Large intestine (tissue), 3 donors: ENCODE measurements around the gene ERG28. TPM values are rescaled to one million over a fixed set of nuclear protein-coding genes. Genes with fewer than 3 reads are reported as not detected.
A peak's percentile ranks its signal among the peaks of the same experiment; 100 is the strongest.

Experiments
- DNase-seq, 2 donors: peaks; one replicate each; pipeline versions ENCODE4 v3.0.0 to v3.0.0-alpha.2; 2013
- H3K27ac ChIP-seq: one replicate; pipeline ENCODE4 v1.5.1; 2013; ENCODE audit warnings: low read length
- H3K27me3 ChIP-seq: 2 replicates; pipeline ENCODE4 v1.6.1; 2013; ENCODE audit warnings: low read length; ENCODE audit not compliant: control insufficient read depth, insufficient read depth
- H3K36me3 ChIP-seq: 2 replicates; pipeline ENCODE4 v1.6.1; 2013; ENCODE audit warnings: low read length; ENCODE audit not compliant: control insufficient read depth, insufficient read depth
- H3K4me1 ChIP-seq: one replicate; pipeline ENCODE4 v1.6.1; 2013; ENCODE audit warnings: low read length; ENCODE audit not compliant: control insufficient read depth, insufficient read depth
- H3K4me3 ChIP-seq: one replicate; pipeline ENCODE4 v1.5.1; 2013; ENCODE audit warnings: low read length
- H3K9me3 ChIP-seq: one replicate; pipeline ENCODE4 v1.6.1; 2013; ENCODE audit warnings: mild to moderate bottlenecking, low read depth, low read length, moderate library complexity; ENCODE audit not compliant: control insufficient read depth
- WGBS: methylation state at CpG from one replicate; pipeline ENCODE4 v1.1.5; 2013; ENCODE audit warnings: low lambda C conversion rate; ENCODE audit not compliant: insufficient coverage; 5-methylcytosine and 5-hydroxymethylcytosine counted together
- polyA plus RNA-seq: library from polyadenylated mRNA; unstranded; fragments of 120-200 nt; gene quantifications from one replicate; pipeline ENCODE4 v1.2.1, GENCODE V29; 2013

ERG28 gene
- polyA plus RNA-seq, 1 donor: 21.3 TPM

- no peak overlapping the region for H3K27ac ChIP-seq
- H3K36me3 ChIP-seq: peaks cover 28% of the 10 kb centered on the region
- no peak overlapping the region for H3K4me3 ChIP-seq
- H3K27me3 ChIP-seq: no peaks in the 10 kb centered on the region
- DNase-seq: peak in 1 of 2 donors; percentile 33
- peaks cover 15% of the 10 kb centered on the region for H3K4me1 ChIP-seq
- no CpG with 5 or more reads among the region's 9 CpGs for WGBS
- H3K9me3 ChIP-seq: no peaks in the 10 kb centered on the region
Observed at GRCh38 chr14:75648066-75648838, 12.4 kb downstream of the ERG28 start.

- Histone ChIP-seq H3K27ac (no peak overlapping the region), H3K27me3 (no peaks in the 10 kb centered on the region), H3K4me3 (no peak overlapping the region), H3K36me3 (peaks cover 25% of the 10 kb centered on the region), H3K9me3 (no peaks in the 10 kb centered on the region), H3K4me1 (peaks cover 15% of the 10 kb centered on the region)
- WGBS: 60% methylated on average over 2 of the region's 3 CpGs
- DNase-seq: no peak
Observed at GRCh38 chr14:75647640-75648039, 13.0 kb downstream of the ERG28 start.

- 100% methylated on average over 1 of the region's 6 CpGs for WGBS
- Histone ChIP-seq H3K9me3 (no peaks in the 10 kb centered on the region), H3K36me3 (peaks cover 24% of the 10 kb centered on the region), H3K27ac (no peak overlapping the region), H3K27me3 (no peaks in the 10 kb centered on the region), H3K4me1 (peaks cover 15% of the 10 kb centered on the region), H3K4me3 (no peak overlapping the region)
- DNase-seq: no peak
Observed at GRCh38 chr14:75646762-75647161, 13.9 kb downstream of the ERG28 start.

- Histone ChIP-seq H3K4me3 (no peak overlapping the region), H3K36me3 (peaks cover 11% of the 10 kb centered on the region)
Observed at GRCh38 chr14:75645056-75645455, 15.6 kb downstream of the ERG28 start.

GRCh38 chr14:75643985-75644384, 16.7 kb downstream of the ERG28 start:
- Histone ChIP-seq H3K4me1 (no peaks in the 10 kb centered on the region), H3K9me3 (no peaks in the 10 kb centered on the region), H3K4me3 (no peak overlapping the region), H3K36me3 (peaks cover 7% of the 10 kb centered on the region), H3K27ac (no peak overlapping the region), H3K27me3 (no peaks in the 10 kb centered on the region)
- DNase-seq: no peak
- WGBS: 58% methylated on average over 3 of the region's 4 CpGs

More at GRCh38 chr14:75645056-75645455, 15.6 kb downstream of the ERG28 start:
- Histone ChIP-seq H3K27ac (no peak overlapping the region), H3K9me3 (no peaks in the 10 kb centered on the region), H3K27me3 (no peaks in the 10 kb centered on the region), H3K4me1 (peaks cover 4% of the 10 kb centered on the region)
- no peak for DNase-seq

GRCh38 chr14:75640876-75641275, 19.8 kb downstream of the ERG28 start:
- WGBS: no CpG with 5 or more reads among the region's 3 CpGs
- DNase-seq: no peak

GRCh38 chr14:75636100-75636692, 24.5 kb downstream of the ERG28 start:
- H3K27ac ChIP-seq: no peak overlapping the region
- no peak for DNase-seq
- H3K4me3 ChIP-seq: no peak overlapping the region
- H3K9me3 ChIP-seq: no peaks in the 10 kb centered on the region
- peaks cover 4% of the 10 kb centered on the region for H3K36me3 ChIP-seq
- WGBS: no CpG with 5 or more reads among the region's 13 CpGs
- peaks cover 7% of the 10 kb centered on the region for H3K4me1 ChIP-seq
- H3K27me3 ChIP-seq: no peaks in the 10 kb centered on the region

More at GRCh38 chr14:75640876-75641275, 19.8 kb downstream of the ERG28 start:
- H3K4me3 ChIP-seq: no peak overlapping the region
- H3K27me3 ChIP-seq: no peaks in the 10 kb centered on the region
- H3K36me3 ChIP-seq: peaks cover 9% of the 10 kb centered on the region
- no peaks in the 10 kb centered on the region for H3K9me3 ChIP-seq
- no peaks in the 10 kb centered on the region for H3K4me1 ChIP-seq
- H3K27ac ChIP-seq: no peak overlapping the region

- Histone ChIP-seq H3K27me3 (no peaks in the 10 kb centered on the region), H3K36me3 (peaks cover 3% of the 10 kb centered on the region), H3K4me3 (no peak overlapping the region), H3K9me3 (no peaks in the 10 kb centered on the region), H3K27ac (no peak overlapping the region), H3K4me1 (peaks cover 12% of the 10 kb centered on the region)
- DNase-seq: no peak
- no CpG with 5 or more reads among the region's 5 CpGs for WGBS
Observed at GRCh38 chr14:75634848-75635247, 25.8 kb downstream of the ERG28 start.

GRCh38 chr14:75631453-75631831, 29.2 kb downstream of the ERG28 start:
- no peaks in the 10 kb centered on the region for H3K36me3 ChIP-seq
- H3K27ac ChIP-seq: peak overlapping the region; percentile 20
- DNase-seq: no peak
- peaks cover 16% of the 10 kb centered on the region for H3K4me1 ChIP-seq
- no CpG with 5 or more reads among the region's 5 CpGs for WGBS
- no peaks in the 10 kb centered on the region for H3K27me3 ChIP-seq
- no peaks in the 10 kb centered on the region for H3K9me3 ChIP-seq
- no peak overlapping the region for H3K4me3 ChIP-seq

- Histone ChIP-seq H3K9me3 (no peaks in the 10 kb centered on the region), H3K36me3 (no peaks in the 10 kb centered on the region), H3K4me1 (peaks cover 16% of the 10 kb centered on the region), H3K27me3 (no peaks in the 10 kb centered on the region), H3K4me3 (no peak overlapping the region), H3K27ac (peak overlapping the region; percentile 20)
- no CpG with 5 or more reads among the region's 6 CpGs for WGBS
- peak in 1 of 2 donors; percentile 70 for DNase-seq
Observed at GRCh38 chr14:75630695-75631452, 29.8 kb downstream of the ERG28 start.
